Occipital lobe (tissue), 2 donors: Measurements from ENCODE around the gene CACNG7. TPM values are rescaled to one million over a fixed set of nuclear protein-coding genes. Genes with fewer than 3 reads are reported as not detected.

Experiments
- DNase-seq: peaks from one replicate; lab custom pipeline; 2025; lab: John Stamatoyannopoulos, UW
- total RNA-seq: library from RNA; depleted of rRNA; stranded (reverse); fragments of >200 nt; gene quantifications from one replicate; pipeline ENCODE4 v1.2.3, GENCODE V29; 2014

The CACNG7 gene
- total RNA-seq, 1 donor from 2014 or later, result 10.9 TPM

DNA sequence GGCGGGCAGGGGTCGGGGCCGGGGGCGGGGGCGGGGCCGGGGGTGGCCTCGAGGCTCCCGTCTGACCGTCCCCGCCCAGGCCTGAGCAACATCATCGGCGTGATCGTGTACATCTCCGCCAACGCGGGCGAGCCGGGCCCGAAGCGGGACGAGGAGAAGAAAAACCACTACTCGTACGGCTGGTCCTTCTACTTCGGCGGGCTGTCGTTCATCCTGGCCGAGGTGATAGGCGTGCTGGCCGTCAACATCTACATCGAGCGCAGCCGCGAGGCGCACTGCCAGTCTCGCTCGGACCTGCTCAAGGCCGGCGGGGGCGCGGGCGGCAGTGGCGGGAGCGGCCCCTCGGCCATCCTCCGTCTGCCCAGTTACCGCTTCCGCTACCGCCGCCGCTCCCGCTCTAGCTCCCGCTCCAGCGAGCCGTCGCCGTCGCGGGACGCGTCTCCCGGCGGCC is 72.9 kb downstream of the CACNG7 start:
- DNase-seq, result no peak

- DNase-seq, result no peak
These were observed 73.5 kb downstream of the CACNG7 start for GRCh38 chr19:53982611-53983010.

- no peak for DNase-seq
These were observed 74.6 kb downstream of the CACNG7 start for GRCh38 chr19:53983457-53984289.

GRCh38 chr19:53985863-53986262 is 76.8 kb downstream of the CACNG7 start:
- DNase-seq, result no peak

DNA sequence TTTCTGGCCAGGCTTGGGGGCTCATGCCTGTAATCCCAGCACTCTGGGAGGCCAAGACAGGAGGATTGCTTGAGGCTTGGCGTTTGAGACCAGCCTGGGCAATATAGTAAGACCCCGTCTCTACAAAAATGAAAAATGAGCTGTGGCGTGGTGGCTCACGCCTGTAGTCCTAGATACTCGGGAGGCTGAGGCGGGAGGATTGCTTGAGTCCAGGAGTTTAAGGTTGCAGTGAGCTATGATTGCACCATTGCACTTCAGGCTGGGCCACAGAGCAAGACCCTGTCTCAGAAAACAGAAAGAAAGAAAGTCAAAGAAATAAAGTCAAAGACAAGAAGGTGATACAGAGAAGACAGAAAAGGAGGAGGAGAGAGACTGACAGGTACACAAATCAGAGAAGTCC is 79.9 kb downstream of the CACNG7 start:
- no peak for DNase-seq

DNA sequence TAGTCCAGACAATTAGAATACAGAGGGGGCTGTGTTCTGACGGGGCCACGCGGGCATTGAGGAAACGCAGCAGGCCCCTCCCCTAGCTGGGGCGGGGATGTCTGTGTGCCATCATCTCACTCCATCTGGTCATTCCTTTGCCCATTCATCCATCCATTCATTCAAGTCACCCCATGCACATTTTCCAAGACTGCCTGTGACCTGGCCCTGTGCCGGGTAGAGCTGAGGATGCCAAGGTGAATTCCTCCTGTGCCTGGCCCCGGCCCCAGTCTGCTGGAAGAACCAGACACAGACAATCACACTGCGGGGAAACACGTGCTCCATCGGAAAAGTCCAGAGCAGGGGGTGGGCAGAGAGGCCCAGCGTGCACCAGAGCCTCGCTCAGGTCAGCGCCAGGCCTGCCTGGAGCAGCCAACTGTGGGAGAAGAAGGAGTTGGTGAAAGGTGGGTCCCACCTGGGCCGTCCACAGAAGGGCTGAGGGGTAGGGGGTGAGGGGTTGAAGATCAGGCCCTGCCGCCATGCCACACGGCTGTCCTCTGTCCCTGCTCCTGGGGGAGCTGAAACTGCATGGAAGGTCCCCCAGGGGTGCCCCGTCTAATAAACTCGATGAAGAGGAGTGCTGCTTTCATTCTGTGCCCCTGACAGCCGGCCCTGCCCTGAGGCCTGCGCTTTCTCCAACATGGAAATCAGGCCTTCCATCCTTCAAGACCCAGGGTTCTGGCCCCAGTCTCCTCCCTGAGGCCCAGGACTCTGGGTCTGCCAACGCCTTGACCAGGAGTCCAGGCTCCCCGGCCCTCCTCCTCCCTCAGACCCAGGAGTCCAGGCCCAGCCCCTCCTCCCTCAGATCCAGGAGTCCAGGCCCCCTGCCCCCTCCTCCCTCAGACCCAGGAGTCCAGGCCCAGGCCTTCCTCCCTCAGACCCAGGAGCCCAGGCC is 80.8 kb downstream of the CACNG7 start:
- DNase-seq, result no peak

DNA sequence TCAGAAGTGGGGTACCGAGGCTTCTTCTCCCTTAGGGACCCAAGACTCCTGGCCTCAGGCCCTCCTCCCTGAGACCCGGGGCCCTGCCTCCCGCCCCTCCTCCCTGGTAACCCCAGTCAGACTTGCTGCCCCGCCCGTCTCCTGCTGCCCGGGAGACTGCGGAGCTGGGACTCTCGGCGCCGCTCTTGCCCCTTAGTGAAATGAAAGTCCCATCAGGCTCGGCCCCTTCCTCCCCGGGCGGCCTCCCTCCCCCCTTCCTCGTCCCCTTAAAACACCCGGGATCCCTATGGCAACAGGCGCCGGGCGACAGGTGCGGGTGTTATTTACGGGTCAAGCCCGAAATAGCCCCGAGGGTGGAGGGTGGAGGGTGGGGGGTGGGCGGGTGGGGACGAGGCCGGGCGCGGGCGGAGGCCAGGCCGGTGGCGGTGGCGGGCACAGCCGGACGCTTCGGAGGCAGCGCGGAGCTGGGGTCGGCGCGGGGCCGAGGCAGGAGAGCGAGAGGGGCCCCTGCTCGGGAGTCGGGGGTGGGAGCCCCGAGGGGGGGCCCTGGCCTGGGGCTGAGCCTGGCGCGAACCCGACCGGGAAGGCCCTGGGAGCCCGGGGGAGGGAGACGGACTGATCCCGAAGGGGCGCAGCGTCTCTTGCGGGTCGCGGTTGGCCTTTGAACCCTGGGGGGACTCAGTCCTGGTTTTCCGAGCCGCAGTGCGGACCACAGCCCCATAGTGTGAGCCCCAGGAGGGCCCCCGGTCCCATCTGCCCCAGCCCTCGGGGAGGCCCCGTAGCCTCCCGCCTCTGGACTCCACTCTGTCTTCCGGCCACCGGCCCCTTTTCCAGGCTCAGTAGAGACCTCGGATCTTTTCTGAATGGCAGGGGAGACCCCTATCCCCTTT is 82.4 kb downstream of the CACNG7 start, which contains the start of gene CACNG6:
CACNG6 (plus strand) TSS at position 414 of the 890 bp plus-strand sequence. CDS start 1,241 bp downstream, outside the sequence.
- no peak for DNase-seq

DNA sequence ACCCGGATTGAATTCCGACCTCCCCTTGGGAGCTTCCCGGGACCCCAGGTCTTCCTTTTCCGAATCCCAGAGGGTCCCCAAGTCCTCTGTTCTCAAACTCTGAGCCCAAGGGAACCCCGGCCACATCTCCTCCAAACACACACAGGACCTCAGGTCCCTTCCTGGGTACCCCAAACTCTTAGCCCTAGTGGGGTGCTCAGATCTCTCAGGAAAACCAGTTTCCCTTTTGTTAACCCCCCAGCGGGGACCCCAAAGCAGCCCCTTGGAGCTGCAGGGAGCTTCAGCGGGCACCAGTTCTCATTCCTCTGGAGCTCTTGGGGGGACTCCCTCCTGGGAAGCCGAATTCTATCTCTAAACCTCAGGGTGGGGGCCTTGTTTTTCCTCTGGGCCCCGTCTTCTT is 83.1 kb downstream of the CACNG7 start:
- no peak for DNase-seq

DNA sequence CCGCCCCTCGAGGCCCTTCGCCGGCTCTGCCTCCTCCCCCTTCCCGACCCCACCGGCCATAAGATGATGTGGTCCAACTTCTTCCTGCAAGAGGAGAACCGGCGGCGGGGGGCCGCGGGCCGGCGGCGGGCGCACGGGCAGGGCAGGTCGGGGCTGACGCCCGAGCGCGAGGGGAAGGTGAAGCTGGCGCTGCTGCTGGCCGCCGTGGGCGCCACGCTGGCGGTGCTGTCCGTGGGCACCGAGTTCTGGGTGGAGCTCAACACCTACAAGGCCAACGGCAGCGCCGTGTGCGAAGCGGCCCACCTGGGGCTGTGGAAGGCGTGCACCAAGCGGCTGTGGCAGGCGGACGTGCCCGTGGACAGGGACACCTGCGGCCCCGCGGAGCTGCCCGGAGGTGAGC is 83.7 kb downstream of the CACNG7 start:
- DNase-seq, result no peak

DNA sequence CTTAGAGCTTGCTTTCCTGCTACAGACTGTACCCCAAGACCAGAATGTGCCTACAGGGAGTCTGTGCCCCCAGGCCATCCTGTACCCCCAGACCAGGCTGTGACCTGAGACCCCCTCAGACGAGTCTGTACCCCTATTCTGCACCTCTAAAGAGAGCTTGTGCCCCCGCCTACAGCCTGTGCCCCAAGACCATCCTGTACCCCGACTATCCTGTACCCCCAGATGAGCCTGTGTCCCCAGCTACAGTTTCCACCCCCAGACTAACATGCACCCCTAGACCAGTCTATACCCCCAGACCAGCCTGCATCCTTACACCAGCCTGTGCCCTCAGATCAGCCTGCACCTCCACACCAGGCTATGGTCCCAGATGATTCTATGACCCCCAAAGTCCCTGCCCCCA is 84.4 kb downstream of the CACNG7 start:
- DNase-seq, result no peak

Other genes with a start within 250 kb of the CACNG7 start
- gene NLRP12, start 85.0 kb upstream of the CACNG7 start, total RNA-seq, result 0.16 TPM
- 3.3 TPM for gene MYADM, start 41.4 kb upstream of the CACNG7 start, total RNA-seq
- gene PRKCG, start 27.1 kb upstream of the CACNG7 start, total RNA-seq, result 1.7 TPM
- gene CACNG8, start 53.7 kb downstream of the CACNG7 start, total RNA-seq, result 4.7 TPM
- gene CACNG6, start 82.4 kb downstream of the CACNG7 start, total RNA-seq, result 0.47 TPM
- not detected for gene VSTM1, start 154.6 kb downstream of the CACNG7 start, total RNA-seq
- not detected for gene TARM1, start 172.1 kb downstream of the CACNG7 start, total RNA-seq
- 0.47 TPM for gene OSCAR, start 191.5 kb downstream of the CACNG7 start, total RNA-seq
- gene NDUFA3, start 193.6 kb downstream of the CACNG7 start, total RNA-seq, result 10.8 TPM
- 5.8 TPM for gene TFPT, start 206.4 kb downstream of the CACNG7 start, total RNA-seq
- gene PRPF31, start 206.5 kb downstream of the CACNG7 start, total RNA-seq, result 24.0 TPM
- gene CNOT3, start 228.5 kb downstream of the CACNG7 start, total RNA-seq, result 4.4 TPM